Measurements from ENCODE around the gene MEIS1.

GRCh38 chr2:66489436-66489835, 54.5 kb downstream of the MEIS1 start:
- TF ChIP-seq, protein P1, sequence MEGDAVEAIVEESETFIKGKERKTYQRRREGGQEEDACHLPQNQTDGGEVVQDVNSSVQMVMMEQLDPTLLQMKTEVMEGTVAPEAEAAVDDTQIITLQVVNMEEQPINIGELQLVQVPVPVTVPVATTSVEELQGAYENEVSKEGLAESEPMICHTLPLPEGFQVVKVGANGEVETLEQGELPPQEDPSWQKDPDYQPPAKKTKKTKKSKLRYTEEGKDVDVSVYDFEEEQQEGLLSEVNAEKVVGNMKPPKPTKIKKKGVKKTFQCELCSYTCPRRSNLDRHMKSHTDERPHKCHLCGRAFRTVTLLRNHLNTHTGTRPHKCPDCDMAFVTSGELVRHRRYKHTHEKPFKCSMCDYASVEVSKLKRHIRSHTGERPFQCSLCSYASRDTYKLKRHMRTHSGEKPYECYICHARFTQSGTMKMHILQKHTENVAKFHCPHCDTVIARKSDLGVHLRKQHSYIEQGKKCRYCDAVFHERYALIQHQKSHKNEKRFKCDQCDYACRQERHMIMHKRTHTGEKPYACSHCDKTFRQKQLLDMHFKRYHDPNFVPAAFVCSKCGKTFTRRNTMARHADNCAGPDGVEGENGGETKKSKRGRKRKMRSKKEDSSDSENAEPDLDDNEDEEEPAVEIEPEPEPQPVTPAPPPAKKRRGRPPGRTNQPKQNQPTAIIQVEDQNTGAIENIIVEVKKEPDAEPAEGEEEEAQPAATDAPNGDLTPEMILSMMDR (IDR thresholded peaks at IDR 0.05) = no peak
- no peak for TF ChIP-seq POLR2AphosphoS5 (IDR thresholded peaks at IDR 0.05)

All from stomach (tissue), 4 donors.